BJ (cell line): ENCODE measurements around the gene DAZ2. TPM values are rescaled to one million over a fixed set of nuclear protein-coding genes. Genes with fewer than 3 reads are reported as not detected.
"Not testable (repeated sequence)": the region's sequence is repeated elsewhere in the genome, so short reads cannot be mapped to it uniquely, and the experiment has no call there.

ENCODE experiments used
- CTCF ChIA-PET: fragments of 350-600 bp; formaldehyde crosslinking; extraction: SDS; loops from one replicate; lab custom pipeline; 2021; ENCODE audit warnings: antibody characterized with exemption, inconsistent platforms; lab: Yijun Ruan, JAX
- POLR2A ChIA-PET: fragments of 300-600 bp; sonication (Branson Sonifier 250); formaldehyde crosslinking; extraction: SDS; loops from one replicate; lab custom pipeline; 2021; ENCODE audit warnings: antibody characterized with exemption; lab: Charles Lee
- DNase-seq: peaks from one replicate; pipeline ENCODE4 v3.0.0-alpha.2; 2011; ENCODE audit warnings: low read depth
- H3K27me3 ChIP-seq: 2 replicates; pipeline ENCODE4 v1.6.0; 2011; ENCODE audit warnings: low read length; ENCODE audit not compliant: control insufficient read depth, insufficient read depth
- H3K36me3 ChIP-seq: 2 replicates; pipeline ENCODE4 v1.5.1; 2011; ENCODE audit warnings: low read length; ENCODE audit not compliant: control insufficient read depth, insufficient read depth
- H3K4me3 ChIP-seq: 2 replicates; pipeline ENCODE4 v1.5.1; 2011; ENCODE audit warnings: low read depth, mild to moderate bottlenecking, control low read depth, low read length
- polyA minus RNA-seq: library from RNA; depleted of rRNA, polyadenylated mRNA; stranded (reverse); fragments of >200 nt; gene quantifications from 2 replicates; pipeline ENCODE4 v1.2.3, GENCODE V29; 2011; rRNA and poly(A)+ RNA removed
- polyA plus RNA-seq: library from polyadenylated mRNA; depleted of rRNA; stranded (reverse); fragments of >200 nt; gene quantifications from 2 replicates; pipeline ENCODE4 v1.2.3, GENCODE V29; 2011; rRNA removed

Gene DAZ2
- polyA plus RNA-seq (not detected in 2 replicates), polyA minus RNA-seq (not detected in 2 replicates)

- DNase-seq, CTCF ChIA-PET, H3K4me3 ChIP-seq, H3K27me3 ChIP-seq, H3K36me3 ChIP-seq, POLR2A ChIA-PET: not testable (repeated sequence)
These were observed at the start of gene DAZ2 for GRCh38 chrY:23219233-23219632. Gene DAZ2, plus strand, starts transcription at chrY:23219533. Its CDS starts 208 bp downstream, at chrY:23219741.

- H3K4me3 ChIP-seq, H3K27me3 ChIP-seq, CTCF ChIA-PET, H3K36me3 ChIP-seq, DNase-seq, POLR2A ChIA-PET: not testable (repeated sequence)
These were observed 20.4 kb upstream of the DAZ2 start, which contains the start of gene DAZ1 for GRCh38 chrY:23198908-23199307. Gene DAZ1, minus strand, starts transcription at chrY:23199008. Its CDS starts 208 bp downstream, at chrY:23198800.

DNA sequence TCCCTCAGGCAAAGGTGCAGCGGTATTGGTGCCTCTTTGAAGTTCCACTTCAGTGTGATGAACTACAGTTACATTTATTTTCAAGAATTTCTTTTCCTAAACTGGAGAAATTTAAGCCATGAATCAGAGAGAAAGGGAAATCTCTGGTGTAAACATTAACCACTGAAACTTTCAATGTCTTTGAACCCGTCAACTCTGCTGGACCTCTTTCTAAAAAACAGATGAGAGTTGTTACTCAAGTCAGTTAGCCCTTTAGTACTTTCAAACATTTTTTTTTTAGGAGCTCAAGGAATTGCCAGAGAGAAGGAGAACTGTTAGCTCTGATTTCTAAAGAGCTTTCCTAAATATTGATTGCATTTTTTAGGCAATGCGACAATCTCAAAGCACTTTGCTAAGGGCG, 11.9 kb upstream of the DAZ2 start:
- H3K36me3 ChIP-seq, CTCF ChIA-PET, DNase-seq, H3K4me3 ChIP-seq, POLR2A ChIA-PET, H3K27me3 ChIP-seq: not testable (repeated sequence)

DNA sequence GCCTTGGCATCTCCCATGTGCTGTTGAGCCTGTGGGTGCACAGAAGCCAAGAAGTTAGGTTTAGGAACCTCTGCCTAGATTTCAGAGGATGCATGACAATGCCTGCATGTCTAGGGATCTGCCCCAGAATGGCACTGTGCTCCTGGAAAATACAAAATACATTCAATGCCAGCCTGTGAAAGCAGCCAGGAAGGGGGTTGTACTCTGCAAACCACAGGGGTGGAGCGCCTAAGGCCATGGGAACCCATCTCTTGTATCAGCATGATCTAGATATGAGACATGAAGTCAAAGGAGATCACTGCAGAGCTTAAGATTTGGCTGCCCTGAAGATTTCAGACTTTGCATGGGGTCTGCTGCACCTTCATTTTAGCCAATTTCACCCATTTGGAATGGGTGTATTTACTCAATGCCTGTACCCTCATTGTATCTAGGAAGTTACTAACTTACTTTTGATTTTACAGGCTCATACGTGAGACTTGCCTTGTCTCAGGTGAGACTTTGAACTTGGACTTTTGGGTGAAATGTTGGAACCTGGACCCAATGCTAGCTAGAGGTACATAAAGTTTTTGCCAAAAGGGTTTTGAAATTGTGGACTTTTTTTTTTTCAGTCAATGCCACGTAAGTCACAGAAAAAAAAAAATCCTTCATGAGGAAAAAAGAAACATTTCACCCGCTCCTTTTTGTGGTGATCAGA, 9.4 kb upstream of the DAZ2 start:
- POLR2A ChIA-PET, DNase-seq, CTCF ChIA-PET, H3K36me3 ChIP-seq, H3K27me3 ChIP-seq, H3K4me3 ChIP-seq: not testable (repeated sequence)

GRCh38 chrY:23210681-23211080, 8.7 kb upstream of the DAZ2 start:
- H3K36me3 ChIP-seq, CTCF ChIA-PET, H3K4me3 ChIP-seq, POLR2A ChIA-PET, DNase-seq, H3K27me3 ChIP-seq: not testable (repeated sequence)

Other genes with a start within 250 kb of the DAZ2 start
- gene BPY2, start 235.3 kb upstream of the DAZ2 start, polyA plus RNA-seq = not detected in 2 replicates
- not detected in 2 replicates for gene DAZ1, start 20.5 kb upstream of the DAZ2 start, polyA plus RNA-seq